ENCODE data around the gene PIK3C2A. TPM values are rescaled to one million over a fixed set of nuclear protein-coding genes. Genes with fewer than 3 reads are reported as not detected.

Gene PIK3C2A
- total RNA-seq, 4 donors from 2014 or later: 25.1 to 54.2 (median 32.4) TPM

GRCh38 chr11:17179970-17180369 lies 27.8 kb downstream of the PIK3C2A start:
- DNase-seq: no peak
- H3K27ac ChIP-seq: no peak overlapping the region
- intact Hi-C loops (cut with DNase I): no loop called here
- 92 to 98% methylated on average over 3 of the region's 3 CpGs for WGBS, 2 donors
- TF ChIP-seq POLR2A (IDR thresholded peaks at IDR 0.05) (no peak), CTCF (IDR thresholded peaks at IDR 0.05) (no peak)
- H3K4me3 ChIP-seq: no peak overlapping the region
- peaks cover 0 to 8% (median 0%) of the 10 kb centered on the region in 3 donors for H3K4me1 ChIP-seq
- peaks cover 0 to 19% (median 0%) of the 10 kb centered on the region in 3 donors for H3K36me3 ChIP-seq
- no peaks in the 10 kb centered on the region for H3K9me3 ChIP-seq
- no peaks in the 10 kb centered on the region for H3K27me3 ChIP-seq

- peaks cover 0 to 17% (median 0%) of the 10 kb centered on the region in 3 donors for H3K4me1 ChIP-seq
- no peak overlapping the region for H3K4me3 ChIP-seq
- no peaks in the 10 kb centered on the region for H3K27me3 ChIP-seq
- H3K27ac ChIP-seq: no peak overlapping the region
- intact Hi-C loops (cut with DNase I): no loop called here
- no peak for DNase-seq
- no peak for TF ChIP-seq POLR2A (IDR thresholded peaks at IDR 0.05)
- TF ChIP-seq CTCF (IDR thresholded peaks at IDR 0.05): no peak
- H3K9me3 ChIP-seq: no peaks in the 10 kb centered on the region
- peaks cover 0 to 11% (median 0%) of the 10 kb centered on the region in 3 donors for H3K36me3 ChIP-seq
- WGBS, 2 donors: 83 to 88% methylated on average over 2 of the region's 2 CpGs
Observed at GRCh38 chr11:17173332-17173731, 34.5 kb downstream of the PIK3C2A start.

- DNase-seq: no peak
- no peaks in the 10 kb centered on the region for H3K9me3 ChIP-seq
- TF ChIP-seq CTCF (IDR thresholded peaks at IDR 0.05) (no peak), POLR2A (IDR thresholded peaks at IDR 0.05) (no peak)
- 94 to 95% methylated on average over 1 of the region's 1 CpG for WGBS, 2 donors
- H3K4me1 ChIP-seq: peaks cover 0 to 17% (median 0%) of the 10 kb centered on the region in 3 donors
- peaks cover 0 to 26% (median 0%) of the 10 kb centered on the region in 3 donors for H3K36me3 ChIP-seq
- intact Hi-C loops (cut with DNase I): no loop called here
- H3K27ac ChIP-seq: no peak overlapping the region
- H3K4me3 ChIP-seq: no peak overlapping the region
- no peaks in the 10 kb centered on the region for H3K27me3 ChIP-seq
Observed at GRCh38 chr11:17171916-17172315, 35.9 kb downstream of the PIK3C2A start.

GRCh38 chr11:17171343-17171742 lies 36.4 kb downstream of the PIK3C2A start:
- intact Hi-C loops (cut with DNase I): no loop called here
- H3K27ac ChIP-seq: no peak overlapping the region

GRCh38 chr11:17169876-17170275 lies 37.9 kb downstream of the PIK3C2A start:
- Histone ChIP-seq H3K4me3 (no peak overlapping the region), H3K27me3 (no peaks in the 10 kb centered on the region), H3K27ac (no peak overlapping the region), H3K36me3 (peaks cover 0 to 28% (median 0%) of the 10 kb centered on the region in 3 donors), H3K4me1 (peaks cover 5 to 26% (median 8%) of the 10 kb centered on the region in 3 donors), H3K9me3 (no peaks in the 10 kb centered on the region)
- WGBS, 2 donors: 87 to 100% methylated on average over 1 of the region's 1 CpG
- DNase-seq: no peak
- intact Hi-C loops (cut with DNase I): no loop called here
- no peak for TF ChIP-seq CTCF (IDR thresholded peaks at IDR 0.05)
- TF ChIP-seq POLR2A (IDR thresholded peaks at IDR 0.05): no peak

More at GRCh38 chr11:17171343-17171742, 36.4 kb downstream of the PIK3C2A start:
- 85 to 94% methylated on average over 2 of the region's 2 CpGs for WGBS, 2 donors
- H3K4me1 ChIP-seq: peaks cover 0 to 17% (median 0%) of the 10 kb centered on the region in 3 donors
- H3K4me3 ChIP-seq: no peak overlapping the region
- no peaks in the 10 kb centered on the region for H3K9me3 ChIP-seq
- DNase-seq: no peak
- TF ChIP-seq CTCF (IDR thresholded peaks at IDR 0.05) (no peak), POLR2A (IDR thresholded peaks at IDR 0.05) (no peak)
- H3K27me3 ChIP-seq: no peaks in the 10 kb centered on the region
- H3K36me3 ChIP-seq: peaks cover 0 to 28% (median 0%) of the 10 kb centered on the region in 3 donors

Data from esophagus squamous epithelium (tissue), 5 donors.